Cardiac muscle cell (in vitro differentiated cells and primary cell): ENCODE data around the gene NCLN. TPM values are rescaled to one million over a fixed set of nuclear protein-coding genes. Genes with fewer than 3 reads are reported as not detected.

Source experiments
- DNase-seq, 2 donors: peaks; one replicate each; pipeline versions ENCODE4 v3.0.0 to v3.0.0-alpha.2; 2010 to 2017; ENCODE audit warnings: low read depth in 1 of 2, low spot score in 1 of 2
- H3K27ac ChIP-seq: fragments of 200-600 bp; sonication (generic); 2 replicates; pipeline ENCODE4 v1.5.1; 2016
- H3K27me3 ChIP-seq: fragments of 200-600 bp; sonication (generic); 2 replicates; pipeline ENCODE4 v1.6.0; 2016; ENCODE audit warnings: control low read depth
- H3K36me3 ChIP-seq: fragments of 200-600 bp; sonication (generic); 2 replicates; pipeline ENCODE4 v1.5.1; 2016; ENCODE audit warnings: control low read depth
- H3K4me1 ChIP-seq: fragments of 200-600 bp; sonication (generic); 2 replicates; pipeline ENCODE4 v1.8.1; 2017; ENCODE audit warnings: low read depth, mild to moderate bottlenecking, mixed run types
- H3K4me3 ChIP-seq: fragments of 200-600 bp; sonication (generic); 2 replicates; pipeline ENCODE4 v1.5.1; 2016; ENCODE audit warnings: mild to moderate bottlenecking
- H3K9me3 ChIP-seq: fragments of 200-600 bp; sonication (generic); 2 replicates; pipeline ENCODE4 v1.5.1; 2017; ENCODE audit warnings: low read depth, mild to moderate bottlenecking, control low read depth
- CTCF ChIP-seq: IDR thresholded peaks from 2 replicates; pipeline ENCODE4 v1.5.1; 2012; ENCODE audit warnings: low read depth, mild to moderate bottlenecking, low read length
- polyA plus RNA-seq: library from polyadenylated mRNA; unstranded; fragments of >200 nt; fragmentation: Nextera tagmentation; extraction: Ambion mirVana; gene quantifications from 2 replicates; pipeline ENCODE4 v1.2.1, GENCODE V29; 2016
- total RNA-seq: library from RNA; depleted of rRNA; stranded (reverse); fragments of >200 nt; gene quantifications from 2 replicates; pipeline ENCODE4 v1.2.3, GENCODE V29; 2016

Gene NCLN
- total and polyA plus RNA-seq, 2 experiments from 2014 or later = 30.6 to 55.7 TPM

GRCh38 chr19:3140667-3141038 lies 45.1 kb upstream of the NCLN start:
- no peaks in the 10 kb centered on the region for H3K36me3 ChIP-seq
- no peaks in the 10 kb centered on the region for H3K27me3 ChIP-seq
- no peak for DNase-seq
- H3K4me3 ChIP-seq = no peak overlapping the region
- no peaks in the 10 kb centered on the region for H3K4me1 ChIP-seq
- TF ChIP-seq CTCF = no peak
- H3K9me3 ChIP-seq = no peaks in the 10 kb centered on the region
- H3K27ac ChIP-seq = no peak overlapping the region

GRCh38 chr19:3142292-3142670 lies 43.4 kb upstream of the NCLN start:
- DNase-seq = peak in 1 of 2 donors; percentile 76
- Histone ChIP-seq H3K4me3 (no peak overlapping the region), H3K27ac (no peak overlapping the region), H3K9me3 (no peaks in the 10 kb centered on the region), H3K36me3 (no peaks in the 10 kb centered on the region), H3K27me3 (no peaks in the 10 kb centered on the region), H3K4me1 (no peaks in the 10 kb centered on the region)
- TF ChIP-seq CTCF = no peak

- Histone ChIP-seq H3K27ac (no peak overlapping the region), H3K36me3 (no peaks in the 10 kb centered on the region), H3K27me3 (no peaks in the 10 kb centered on the region), H3K4me3 (no peak overlapping the region), H3K4me1 (no peaks in the 10 kb centered on the region), H3K9me3 (no peaks in the 10 kb centered on the region)
- no peak for DNase-seq
- no peak for TF ChIP-seq CTCF
These were observed 42.9 kb upstream of the NCLN start for GRCh38 chr19:3142781-3143337.

DNA sequence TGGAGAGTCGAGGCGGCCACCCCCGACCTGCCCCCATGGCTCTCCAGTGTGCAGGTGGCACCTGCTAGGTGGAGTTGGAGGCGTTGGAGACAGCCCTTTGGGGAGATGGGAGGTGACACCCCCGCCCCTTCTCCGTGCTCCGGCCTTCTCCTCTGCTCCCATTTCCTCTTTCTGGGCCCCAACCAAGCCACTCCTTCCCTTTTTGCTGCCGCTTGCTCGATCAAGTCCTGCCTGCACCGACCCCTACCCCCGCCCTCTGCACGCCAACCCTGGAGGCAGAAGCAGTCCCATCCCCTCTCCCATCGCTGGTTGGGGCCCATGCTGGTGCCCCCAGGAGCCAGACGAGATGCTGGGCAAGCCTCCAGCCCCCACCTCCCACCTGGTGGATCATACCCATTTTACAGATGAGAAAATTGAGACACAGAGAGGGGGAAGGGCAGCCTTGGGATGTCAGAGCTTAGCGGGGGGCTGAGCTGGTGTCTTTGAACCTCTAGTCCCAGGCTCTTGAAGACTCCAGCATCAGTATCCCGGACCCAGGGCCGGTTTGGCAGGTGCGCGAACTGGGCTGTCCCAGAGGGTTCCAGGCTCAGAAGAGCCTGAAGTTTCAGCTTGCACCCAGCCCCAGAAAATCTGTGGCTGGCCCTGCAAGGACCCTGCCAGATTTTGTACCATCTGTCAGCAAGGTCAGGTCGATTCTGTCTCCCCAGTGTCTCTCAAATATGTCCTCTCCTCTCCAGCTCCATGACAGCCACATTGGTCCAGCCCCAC lies 39.6 kb upstream of the NCLN start:
- Histone ChIP-seq H3K9me3 (no peaks in the 10 kb centered on the region), H3K4me3 (no peak overlapping the region), H3K36me3 (no peaks in the 10 kb centered on the region), H3K27me3 (no peaks in the 10 kb centered on the region), H3K27ac (no peak overlapping the region), H3K4me1 (no peaks in the 10 kb centered on the region)
- no peak for DNase-seq
- TF ChIP-seq CTCF = no peak

DNA sequence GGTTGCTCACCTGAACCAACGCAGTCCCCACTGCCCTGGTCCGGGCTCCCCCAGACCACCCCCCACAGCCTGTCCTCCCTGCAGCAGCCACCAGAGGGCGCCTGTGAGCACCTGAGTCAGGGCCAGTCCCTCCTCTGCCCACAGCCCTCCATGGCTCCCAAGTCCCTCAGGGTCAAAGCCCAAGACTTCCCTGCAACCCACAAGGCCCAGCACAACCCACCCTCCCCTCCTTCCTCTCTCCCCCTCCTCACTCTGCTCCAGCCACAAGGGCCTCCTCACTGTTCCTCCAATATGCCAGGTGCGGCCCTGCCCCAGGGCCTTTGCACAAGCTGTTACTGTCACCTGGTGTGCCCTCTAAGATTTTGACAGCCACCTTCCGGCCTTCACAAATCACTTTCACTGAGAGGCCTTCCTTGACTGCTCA lies 39.0 kb upstream of the NCLN start:
- Histone ChIP-seq H3K9me3 (no peaks in the 10 kb centered on the region), H3K27me3 (no peaks in the 10 kb centered on the region), H3K27ac (no peak overlapping the region), H3K4me3 (no peak overlapping the region), H3K4me1 (no peaks in the 10 kb centered on the region), H3K36me3 (no peaks in the 10 kb centered on the region)
- peak; percentile 79 for TF ChIP-seq CTCF
- no peak for DNase-seq
